GM19023 (cell line): ENCODE data around the gene ATXN1.

ENCODE experiments used
- ATAC-seq: cut with Tn5 transposase; IDR thresholded peaks from one replicate; pipeline ENCODE4 v1.9.1; 2021; ENCODE audit warnings: mild to moderate bottlenecking, moderate library complexity; ENCODE audit not compliant: unreplicated experiment

The ATXN1 gene

GRCh38 chr6:16591396-16592222 lies 169.7 kb downstream of the ATXN1 start:
- peak; percentile 81 for ATAC-seq

GRCh38 chr6:16585805-16586204 lies 175.5 kb downstream of the ATXN1 start:
- no peak for ATAC-seq

- no peak for ATAC-seq
Observed at GRCh38 chr6:16583144-16583762, 178.0 kb downstream of the ATXN1 start.

GRCh38 chr6:16582446-16583143 lies 178.7 kb downstream of the ATXN1 start:
- ATAC-seq, result no peak

GRCh38 chr6:16578695-16579285 lies 182.5 kb downstream of the ATXN1 start:
- ATAC-seq, result no peak

GRCh38 chr6:16576451-16577368 lies 184.6 kb downstream of the ATXN1 start:
- ATAC-seq, result peak; percentile 83

- ATAC-seq, result no peak
Observed at GRCh38 chr6:16575655-16576054, 185.6 kb downstream of the ATXN1 start.

- ATAC-seq, result no peak
Observed at GRCh38 chr6:16572943-16573342, 188.3 kb downstream of the ATXN1 start.

- no peak for ATAC-seq
Observed at GRCh38 chr6:16572317-16572716, 188.9 kb downstream of the ATXN1 start.

- ATAC-seq, result no peak
Observed at GRCh38 chr6:16570946-16571345, 190.3 kb downstream of the ATXN1 start.

- ATAC-seq, result no peak
Observed at GRCh38 chr6:16570221-16570553, 191.1 kb downstream of the ATXN1 start.

GRCh38 chr6:16568128-16568527 lies 193.1 kb downstream of the ATXN1 start:
- no peak for ATAC-seq

GRCh38 chr6:16567071-16567470 lies 194.2 kb downstream of the ATXN1 start:
- no peak for ATAC-seq

GRCh38 chr6:16564436-16564835 lies 196.8 kb downstream of the ATXN1 start:
- ATAC-seq, result no peak

- no peak for ATAC-seq
Observed at GRCh38 chr6:16563628-16564240, 197.5 kb downstream of the ATXN1 start.

GRCh38 chr6:16562498-16562897 lies 198.8 kb downstream of the ATXN1 start:
- ATAC-seq, result no peak

- ATAC-seq, result no peak
Observed at GRCh38 chr6:16559071-16559470, 202.2 kb downstream of the ATXN1 start.

- no peak for ATAC-seq
Observed at GRCh38 chr6:16555550-16555949, 205.7 kb downstream of the ATXN1 start.

- no peak for ATAC-seq
Observed at GRCh38 chr6:16553531-16553930, 207.7 kb downstream of the ATXN1 start.

- no peak for ATAC-seq
Observed at GRCh38 chr6:16551466-16551865, 209.8 kb downstream of the ATXN1 start.
